ENCODE measurements around the gene GOLGA6L10.

GOLGA6L10 gene

GRCh38 chr15:82298032-82298431 is 51.2 kb downstream of the GOLGA6L10 start:
- no peak for DNase-seq

- no peak for DNase-seq
Measured at GRCh38 chr15:82297546-82297945, 51.7 kb downstream of the GOLGA6L10 start.

- DNase-seq: no peak
Measured at GRCh38 chr15:82294061-82294690, 55.1 kb downstream of the GOLGA6L10 start.

- DNase-seq: no peak
Measured at GRCh38 chr15:82292271-82292670, 57.0 kb downstream of the GOLGA6L10 start.
